ENCODE measurements around the gene DDAH1. TPM values are rescaled to one million over a fixed set of nuclear protein-coding genes. Genes with fewer than 3 reads are reported as not detected.

The DDAH1 gene
- total RNA-seq, 4 donors from 2014 or later = 8.4 to 72.8 (median 27.3) TPM

DNA sequence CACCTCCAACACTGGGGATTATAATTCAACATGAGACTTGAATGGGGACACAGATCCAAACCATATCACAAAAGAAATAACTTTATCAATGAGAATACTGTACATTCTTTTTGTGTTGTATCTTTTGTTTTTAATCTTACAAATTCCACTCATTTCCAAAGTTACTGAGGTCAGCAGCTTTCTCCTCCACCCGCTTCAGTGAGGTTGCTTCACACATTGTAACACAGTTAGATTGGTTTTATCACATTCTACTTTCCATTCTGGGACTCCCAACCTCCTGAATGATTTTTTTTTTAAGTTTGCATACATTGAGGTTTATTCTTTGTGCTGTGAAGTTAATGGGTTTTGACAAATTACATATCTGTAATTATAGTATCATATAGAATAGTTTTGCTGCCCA, 43.8 kb downstream of the DDAH1 start:
- no peaks in the 10 kb centered on the region for H3K27me3 ChIP-seq
- peaks cover 0 to 16% (median 0%) of the 10 kb centered on the region in 3 donors for H3K9me3 ChIP-seq
- H3K4me3 ChIP-seq = no peak overlapping the region
- no peaks in the 10 kb centered on the region for H3K4me1 ChIP-seq
- 91 to 100% methylated on average over 1 of the region's 1 CpG for WGBS, 2 donors (ENCODE audit: low coverage in 1 of 2)
- no peak for ATAC-seq
- H3K27ac ChIP-seq = no peak overlapping the region
- no peaks in the 10 kb centered on the region for H3K36me3 ChIP-seq
- no peak for TF ChIP-seq POLR2AphosphoS5 (IDR thresholded peaks at IDR 0.05)
- no peak for TF ChIP-seq POLR2A (IDR thresholded peaks at IDR 0.05)
- TF ChIP-seq EP300 (IDR thresholded peaks at IDR 0.05) = no peak
- TF ChIP-seq, protein P1, sequence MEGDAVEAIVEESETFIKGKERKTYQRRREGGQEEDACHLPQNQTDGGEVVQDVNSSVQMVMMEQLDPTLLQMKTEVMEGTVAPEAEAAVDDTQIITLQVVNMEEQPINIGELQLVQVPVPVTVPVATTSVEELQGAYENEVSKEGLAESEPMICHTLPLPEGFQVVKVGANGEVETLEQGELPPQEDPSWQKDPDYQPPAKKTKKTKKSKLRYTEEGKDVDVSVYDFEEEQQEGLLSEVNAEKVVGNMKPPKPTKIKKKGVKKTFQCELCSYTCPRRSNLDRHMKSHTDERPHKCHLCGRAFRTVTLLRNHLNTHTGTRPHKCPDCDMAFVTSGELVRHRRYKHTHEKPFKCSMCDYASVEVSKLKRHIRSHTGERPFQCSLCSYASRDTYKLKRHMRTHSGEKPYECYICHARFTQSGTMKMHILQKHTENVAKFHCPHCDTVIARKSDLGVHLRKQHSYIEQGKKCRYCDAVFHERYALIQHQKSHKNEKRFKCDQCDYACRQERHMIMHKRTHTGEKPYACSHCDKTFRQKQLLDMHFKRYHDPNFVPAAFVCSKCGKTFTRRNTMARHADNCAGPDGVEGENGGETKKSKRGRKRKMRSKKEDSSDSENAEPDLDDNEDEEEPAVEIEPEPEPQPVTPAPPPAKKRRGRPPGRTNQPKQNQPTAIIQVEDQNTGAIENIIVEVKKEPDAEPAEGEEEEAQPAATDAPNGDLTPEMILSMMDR (IDR thresholded peaks at IDR 0.05) = no peak

DNA sequence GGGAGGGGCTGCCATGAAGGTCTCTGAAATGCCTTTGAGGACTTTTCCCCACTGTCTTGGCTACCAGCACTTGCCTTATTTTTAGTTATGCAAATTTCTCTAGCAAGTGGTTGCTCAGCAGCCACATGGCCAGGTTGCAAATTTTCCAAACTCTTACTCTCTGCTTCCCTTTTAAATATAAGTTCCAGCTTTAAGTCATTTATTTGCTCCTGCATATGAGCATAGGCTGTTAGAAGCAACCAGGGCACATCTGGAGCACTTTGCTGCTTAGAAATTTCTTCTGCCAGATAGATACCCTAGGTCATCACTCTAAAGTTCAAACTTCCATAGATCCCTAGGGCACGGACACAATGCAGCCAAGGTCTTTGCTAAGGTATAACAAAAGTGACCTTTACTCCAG, 44.8 kb downstream of the DDAH1 start:
- Histone ChIP-seq H3K36me3 (no peaks in the 10 kb centered on the region), H3K4me1 (no peaks in the 10 kb centered on the region), H3K9me3 (peaks cover 0 to 16% (median 0%) of the 10 kb centered on the region in 3 donors), H3K27ac (no peak overlapping the region), H3K27me3 (no peaks in the 10 kb centered on the region), H3K4me3 (no peak overlapping the region)
- TF ChIP-seq POLR2AphosphoS5 (IDR thresholded peaks at IDR 0.05) (no peak), EP300 (IDR thresholded peaks at IDR 0.05) (no peak), POLR2A (IDR thresholded peaks at IDR 0.05) (no peak)
- TF ChIP-seq, protein P1 (IDR thresholded peaks at IDR 0.05) = no peak
- WGBS, 2 donors (ENCODE audit: low coverage in 1 of 2) = 0 to 44% methylated on average over 1 of the region's 1 CpG
- no peak for ATAC-seq

GRCh38 chr1:85417876-85418275, 47.1 kb downstream of the DDAH1 start:
- no peak for ATAC-seq
- TF ChIP-seq EP300 (IDR thresholded peaks at IDR 0.05) (no peak), POLR2A (IDR thresholded peaks at IDR 0.05) (no peak), POLR2AphosphoS5 (IDR thresholded peaks at IDR 0.05) (no peak)
- TF ChIP-seq, protein P1 (IDR thresholded peaks at IDR 0.05) = no peak
- Histone ChIP-seq H3K4me3 (no peak overlapping the region), H3K27me3 (no peaks in the 10 kb centered on the region), H3K27ac (no peak overlapping the region), H3K4me1 (no peaks in the 10 kb centered on the region), H3K36me3 (no peaks in the 10 kb centered on the region), H3K9me3 (peaks cover 0 to 16% (median 0%) of the 10 kb centered on the region in 3 donors)
- WGBS, 2 donors (ENCODE audit: low coverage in 1 of 2) = 64 to 72% methylated on average over 3 of the region's 3 CpGs

- WGBS, 2 donors (ENCODE audit: low coverage in 1 of 2) = 81% methylated on average over 3 of the region's 5 CpGs; no CpG with 5 or more reads in 1 of the 2 donors
- Histone ChIP-seq H3K9me3 (peaks cover 0 to 16% (median 0%) of the 10 kb centered on the region in 3 donors), H3K4me1 (no peaks in the 10 kb centered on the region), H3K4me3 (no peak overlapping the region), H3K27ac (no peak overlapping the region), H3K27me3 (no peaks in the 10 kb centered on the region), H3K36me3 (no peaks in the 10 kb centered on the region)
- no peak for TF ChIP-seq POLR2AphosphoS5 (IDR thresholded peaks at IDR 0.05)
- no peak for TF ChIP-seq POLR2A (IDR thresholded peaks at IDR 0.05)
- TF ChIP-seq EP300 (IDR thresholded peaks at IDR 0.05) = no peak
- TF ChIP-seq, protein P1 (IDR thresholded peaks at IDR 0.05) = no peak
- no peak for ATAC-seq
These were observed 47.9 kb downstream of the DDAH1 start for GRCh38 chr1:85417017-85417416.

DNA sequence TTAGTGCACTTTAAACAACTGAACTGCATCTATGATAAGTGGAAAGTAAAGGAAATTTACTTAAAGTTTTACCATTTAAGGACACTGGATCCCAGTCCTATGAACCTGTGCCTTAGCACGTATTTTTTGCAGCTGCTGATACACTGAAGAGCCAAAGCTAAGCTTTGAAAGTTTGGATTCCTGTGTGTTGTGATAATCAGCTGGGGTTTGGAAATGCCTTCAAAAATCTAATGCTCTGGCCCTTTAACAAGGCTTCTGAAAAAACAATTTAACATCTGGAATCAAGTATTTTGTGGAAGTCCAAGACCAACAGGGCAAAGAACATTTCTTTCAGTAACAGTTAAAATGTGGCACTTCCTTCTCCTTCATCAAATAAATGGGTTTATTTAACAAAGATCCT, 51.8 kb downstream of the DDAH1 start:
- H3K9me3 ChIP-seq = no peaks in the 10 kb centered on the region
- H3K4me1 ChIP-seq = peaks cover 0 to under 1% (median 0%) of the 10 kb centered on the region in 3 donors
- no peak overlapping the region for H3K27ac ChIP-seq
- H3K36me3 ChIP-seq = no peaks in the 10 kb centered on the region
- WGBS, 2 donors (ENCODE audit: low coverage in 1 of 2) = 67 to 79% methylated on average over 1 of the region's 1 CpG
- no peak overlapping the region for H3K4me3 ChIP-seq
- no peak for ATAC-seq
- no peaks in the 10 kb centered on the region for H3K27me3 ChIP-seq
- TF ChIP-seq, protein P1 (IDR thresholded peaks at IDR 0.05) = no peak
- TF ChIP-seq POLR2AphosphoS5 (IDR thresholded peaks at IDR 0.05) = no peak
- no peak for TF ChIP-seq POLR2A (IDR thresholded peaks at IDR 0.05)
- TF ChIP-seq EP300 (IDR thresholded peaks at IDR 0.05) = no peak

Data from gastroesophageal sphincter (tissue), 4 donors.